ENCODE measurements around the gene CRADD. TPM values are rescaled to one million over a fixed set of nuclear protein-coding genes. Genes with fewer than 3 reads are reported as not detected.
A peak's percentile ranks its signal among the peaks of the same experiment; 100 is the strongest.
"Not testable (repeated sequence)": the region's sequence is repeated elsewhere in the genome, so short reads cannot be mapped to it uniquely, and the experiment has no call there.

The CRADD gene
- total RNA-seq, 1 donor from 2014 or later: 10.3 TPM

DNA sequence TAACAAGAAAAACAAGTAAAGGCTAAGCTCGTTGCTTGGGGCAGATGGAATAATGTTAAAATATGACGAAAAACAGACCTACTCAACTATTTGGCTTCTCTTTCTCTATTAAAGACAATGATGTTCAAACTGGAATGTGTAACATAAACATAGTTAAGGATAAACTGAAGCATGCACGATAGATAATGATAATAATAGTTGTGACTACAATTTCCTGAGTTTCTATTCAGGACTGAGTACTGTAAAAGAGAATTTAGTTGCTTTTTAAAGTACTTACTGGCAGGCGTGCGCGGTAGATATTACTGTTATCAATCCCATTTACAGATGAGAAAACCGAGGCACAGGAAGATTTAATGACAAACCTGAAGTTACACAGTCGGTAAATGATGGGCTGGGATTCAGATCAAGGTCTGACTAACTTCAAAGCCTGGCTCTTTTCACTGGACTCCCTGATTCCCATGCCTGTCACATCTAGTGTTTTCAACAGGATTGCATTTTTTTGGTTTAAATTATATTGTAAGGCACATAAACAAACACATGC lies 103.0 kb downstream of the CRADD start:
- no peak for DNase-seq (ENCODE audit: low read depth)
- no peak overlapping the region for H3K4me3 ChIP-seq (ENCODE audit: low read depth, low read length)
- TF ChIP-seq, protein P1, sequence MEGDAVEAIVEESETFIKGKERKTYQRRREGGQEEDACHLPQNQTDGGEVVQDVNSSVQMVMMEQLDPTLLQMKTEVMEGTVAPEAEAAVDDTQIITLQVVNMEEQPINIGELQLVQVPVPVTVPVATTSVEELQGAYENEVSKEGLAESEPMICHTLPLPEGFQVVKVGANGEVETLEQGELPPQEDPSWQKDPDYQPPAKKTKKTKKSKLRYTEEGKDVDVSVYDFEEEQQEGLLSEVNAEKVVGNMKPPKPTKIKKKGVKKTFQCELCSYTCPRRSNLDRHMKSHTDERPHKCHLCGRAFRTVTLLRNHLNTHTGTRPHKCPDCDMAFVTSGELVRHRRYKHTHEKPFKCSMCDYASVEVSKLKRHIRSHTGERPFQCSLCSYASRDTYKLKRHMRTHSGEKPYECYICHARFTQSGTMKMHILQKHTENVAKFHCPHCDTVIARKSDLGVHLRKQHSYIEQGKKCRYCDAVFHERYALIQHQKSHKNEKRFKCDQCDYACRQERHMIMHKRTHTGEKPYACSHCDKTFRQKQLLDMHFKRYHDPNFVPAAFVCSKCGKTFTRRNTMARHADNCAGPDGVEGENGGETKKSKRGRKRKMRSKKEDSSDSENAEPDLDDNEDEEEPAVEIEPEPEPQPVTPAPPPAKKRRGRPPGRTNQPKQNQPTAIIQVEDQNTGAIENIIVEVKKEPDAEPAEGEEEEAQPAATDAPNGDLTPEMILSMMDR (conservative IDR thresholded peaks at IDR 0.05; ENCODE audit: low read depth, low read length): no peak

DNA sequence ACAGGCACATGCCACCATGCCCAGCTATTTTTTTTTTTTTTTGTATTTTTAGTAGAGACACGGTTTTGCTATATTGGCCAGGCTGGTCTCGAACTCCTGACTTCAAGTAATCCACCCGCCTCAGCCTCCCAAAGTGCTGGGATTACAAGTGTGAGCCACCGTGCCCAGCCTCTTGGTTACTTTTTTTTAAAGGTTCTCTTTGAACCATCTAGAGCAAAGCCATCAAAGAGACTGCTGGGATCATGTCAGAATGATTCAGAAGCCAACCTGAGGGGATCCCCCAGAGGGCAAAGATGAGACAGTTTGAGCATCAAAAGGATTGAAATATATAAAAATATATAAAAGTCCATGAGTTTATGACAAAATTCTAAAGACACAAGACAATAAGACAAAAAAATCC lies 103.7 kb downstream of the CRADD start:
- H3K4me3 ChIP-seq (ENCODE audit: low read depth, low read length); DNase-seq (ENCODE audit: low read depth): not testable (repeated sequence)

DNA sequence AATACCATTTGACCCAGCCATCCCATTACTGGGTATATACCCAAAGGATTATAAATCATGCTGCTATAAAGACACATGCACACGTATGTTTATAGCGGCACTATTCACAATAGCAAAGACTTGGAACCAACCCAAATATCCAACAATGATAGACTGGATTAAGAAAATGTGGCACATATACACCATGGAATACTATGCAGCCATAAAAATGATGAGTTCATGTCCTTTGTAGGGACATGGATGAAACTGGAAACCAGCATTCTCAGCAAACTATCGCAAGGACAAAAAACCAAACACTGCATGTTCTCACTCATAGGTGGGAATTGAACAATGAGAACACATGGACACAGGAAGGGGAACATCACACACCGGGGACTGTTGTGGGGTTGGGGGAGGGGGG lies 104.8 kb downstream of the CRADD start:
- DNase-seq (ENCODE audit: low read depth); H3K4me3 ChIP-seq (ENCODE audit: low read depth, low read length): not testable (repeated sequence)

DNA sequence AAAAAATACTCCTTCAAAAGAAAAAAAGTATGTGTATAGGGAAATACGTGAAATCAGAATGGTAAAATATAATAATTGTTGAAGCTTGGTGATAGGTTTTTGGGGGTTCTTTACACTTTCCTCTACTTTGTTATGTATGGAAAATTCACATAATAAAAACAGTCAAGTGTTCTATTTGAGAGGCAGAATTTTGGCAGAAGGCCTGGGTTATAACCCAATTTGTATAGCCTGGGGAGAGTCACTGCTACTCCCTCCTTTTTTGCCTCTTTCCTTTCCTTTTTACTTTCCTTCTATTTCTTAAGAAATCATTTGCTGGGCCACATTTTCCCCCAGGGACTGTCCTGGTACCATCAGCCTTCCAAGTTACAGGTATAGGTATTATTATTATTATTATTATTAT lies 105.7 kb downstream of the CRADD start:
- TF ChIP-seq, protein P1 (conservative IDR thresholded peaks at IDR 0.05; ENCODE audit: low read depth, low read length): no peak
- DNase-seq (ENCODE audit: low read depth): no peak
- no peak overlapping the region for H3K4me3 ChIP-seq (ENCODE audit: low read depth, low read length)

DNA sequence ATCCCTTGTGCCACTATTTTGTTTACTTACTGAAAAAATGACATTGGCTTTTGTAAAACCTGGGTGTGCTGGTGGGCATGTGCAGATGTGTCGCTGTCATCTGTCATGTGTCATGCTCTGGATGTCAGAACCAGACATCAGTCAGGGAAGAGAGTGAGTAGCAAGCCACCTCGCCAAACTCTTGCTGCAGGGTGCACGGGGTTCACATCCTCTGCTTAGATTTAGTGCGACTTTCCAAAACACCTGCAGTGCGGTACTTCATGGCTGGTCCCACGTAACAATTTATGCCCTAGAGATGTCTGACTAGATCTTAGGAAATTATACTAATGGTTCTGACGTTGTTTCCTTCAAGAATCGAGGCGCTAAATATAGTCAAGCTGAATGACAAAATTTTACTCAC lies 106.7 kb downstream of the CRADD start:
- DNase-seq (ENCODE audit: low read depth): no peak
- no peak overlapping the region for H3K4me3 ChIP-seq (ENCODE audit: low read depth, low read length)
- TF ChIP-seq, protein P1 (conservative IDR thresholded peaks at IDR 0.05; ENCODE audit: low read depth, low read length): no peak

DNA sequence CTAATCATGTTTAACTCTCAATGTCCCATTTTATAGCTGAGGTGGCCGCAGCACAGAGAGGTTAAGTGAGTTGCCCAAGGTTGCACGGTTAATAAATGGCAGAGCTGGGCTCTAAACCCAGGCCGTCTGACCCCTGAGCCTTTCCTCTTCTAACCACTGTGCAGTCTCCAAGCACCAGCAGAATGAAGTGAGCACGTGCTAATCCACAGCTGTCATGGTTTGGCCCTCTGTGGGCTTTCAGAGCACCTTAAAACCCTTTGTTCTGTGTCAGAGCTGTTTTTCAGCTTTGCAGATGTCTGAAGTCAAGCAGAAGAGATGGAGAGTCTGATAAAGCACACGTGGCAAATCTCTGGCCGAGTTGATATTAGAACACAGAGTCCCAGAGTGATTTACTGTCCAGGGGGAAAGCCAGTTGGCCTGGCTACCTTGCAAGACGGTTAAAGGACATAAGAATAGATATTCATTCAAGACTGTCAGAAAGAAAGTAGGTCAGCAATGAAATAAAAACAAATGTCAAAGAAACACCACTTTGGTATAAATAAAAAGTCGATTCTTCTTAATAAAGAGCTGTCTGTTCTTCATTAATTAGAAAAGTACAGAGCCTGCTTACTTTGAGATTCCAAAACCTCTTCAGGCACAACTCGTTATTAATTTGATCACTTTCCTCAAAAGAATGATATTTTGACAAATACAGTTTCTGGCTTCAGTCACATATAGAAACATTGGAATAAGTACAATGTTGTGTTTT lies 107.3 kb downstream of the CRADD start:
- H3K4me3 ChIP-seq (ENCODE audit: low read depth, low read length): no peak overlapping the region
- TF ChIP-seq, protein P1 (conservative IDR thresholded peaks at IDR 0.05; ENCODE audit: low read depth, low read length): no peak
- no peak for DNase-seq (ENCODE audit: low read depth)

DNA sequence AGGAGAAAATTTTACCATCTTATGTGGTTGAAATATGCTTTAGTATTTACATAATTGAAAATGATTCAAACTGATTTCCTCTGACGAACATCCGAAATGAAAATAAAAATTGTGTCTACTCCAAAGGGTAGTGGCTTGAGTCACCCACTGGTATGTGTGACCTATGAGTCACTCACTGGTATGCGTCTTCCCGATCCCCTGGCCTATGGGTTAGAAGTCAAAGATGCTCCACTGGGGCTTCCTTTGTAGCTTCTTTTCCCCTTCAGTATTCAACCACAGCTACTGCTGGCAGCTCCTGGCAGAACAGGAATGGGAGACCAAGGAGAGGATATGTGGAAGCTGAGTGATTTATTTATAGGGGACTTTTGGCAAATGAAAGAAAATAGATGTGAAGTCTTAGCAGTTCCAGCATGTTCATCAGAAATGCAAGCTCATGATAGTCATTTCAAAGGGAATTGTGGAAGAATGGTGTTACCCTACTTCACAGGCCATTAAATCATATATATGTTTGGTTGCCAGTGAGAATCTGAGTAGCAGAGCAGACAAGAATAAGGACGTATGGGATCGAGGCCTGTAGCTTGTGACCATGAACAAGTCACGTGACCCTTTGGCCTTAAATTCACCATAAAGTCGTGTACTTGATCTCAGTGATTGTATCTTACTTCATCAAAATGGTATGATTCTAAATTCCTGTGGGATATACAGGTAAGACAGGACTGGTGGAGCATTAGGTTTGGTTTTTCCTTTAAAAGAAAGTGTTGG lies 108.3 kb downstream of the CRADD start:
- TF ChIP-seq, protein P1 (conservative IDR thresholded peaks at IDR 0.05; ENCODE audit: low read depth, low read length): no peak
- no peak overlapping the region for H3K4me3 ChIP-seq (ENCODE audit: low read depth, low read length)
- peak; percentile 76 for DNase-seq (ENCODE audit: low read depth)

All from epithelial cell of proximal tubule (primary cell).